Stimulated activated CD4-positive, alpha-beta T cell treated with anti-CD3 and anti-CD28 coated beads, Interleukin-1b, Interleukin-23, amount 100 ng/mL, for 1 hour (primary cell): ENCODE results near the gene GNA12.
"Not testable (repeated sequence)": the region's sequence is repeated elsewhere in the genome, so short reads cannot be mapped to it uniquely, and the experiment has no call there.

Experiments
- DNase-seq, 2 donors: peaks; one replicate each; pipeline ENCODE4 v3.0.0-alpha.2; 2020; ENCODE audit warnings: low read depth in 2 of 2

GNA12 gene

GRCh38 chr7:2751086-2751485 lies 93.0 kb downstream of the GNA12 start:
- DNase-seq = no peak

DNA sequence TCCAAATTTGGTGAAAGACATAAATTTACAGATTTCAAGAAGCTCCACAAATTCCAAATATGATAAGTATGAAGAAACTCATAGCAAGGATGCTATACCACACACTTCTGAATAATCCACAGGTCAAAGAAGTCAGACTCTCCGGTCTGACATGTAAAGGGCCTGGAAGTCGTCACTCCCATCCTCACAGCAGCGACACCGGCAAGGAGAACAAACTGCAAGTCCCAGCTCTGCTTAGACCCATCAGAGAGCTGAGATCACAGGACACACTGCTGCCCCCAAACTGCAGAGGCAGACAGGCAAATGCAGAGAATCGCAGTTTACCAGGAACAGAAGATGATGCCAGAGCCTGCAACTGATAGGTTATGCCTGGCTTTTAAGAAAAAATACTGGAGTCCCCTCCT lies 94.1 kb downstream of the GNA12 start:
- DNase-seq = no peak

GRCh38 chr7:2748684-2749083 lies 95.4 kb downstream of the GNA12 start:
- DNase-seq = not testable (repeated sequence)

DNA sequence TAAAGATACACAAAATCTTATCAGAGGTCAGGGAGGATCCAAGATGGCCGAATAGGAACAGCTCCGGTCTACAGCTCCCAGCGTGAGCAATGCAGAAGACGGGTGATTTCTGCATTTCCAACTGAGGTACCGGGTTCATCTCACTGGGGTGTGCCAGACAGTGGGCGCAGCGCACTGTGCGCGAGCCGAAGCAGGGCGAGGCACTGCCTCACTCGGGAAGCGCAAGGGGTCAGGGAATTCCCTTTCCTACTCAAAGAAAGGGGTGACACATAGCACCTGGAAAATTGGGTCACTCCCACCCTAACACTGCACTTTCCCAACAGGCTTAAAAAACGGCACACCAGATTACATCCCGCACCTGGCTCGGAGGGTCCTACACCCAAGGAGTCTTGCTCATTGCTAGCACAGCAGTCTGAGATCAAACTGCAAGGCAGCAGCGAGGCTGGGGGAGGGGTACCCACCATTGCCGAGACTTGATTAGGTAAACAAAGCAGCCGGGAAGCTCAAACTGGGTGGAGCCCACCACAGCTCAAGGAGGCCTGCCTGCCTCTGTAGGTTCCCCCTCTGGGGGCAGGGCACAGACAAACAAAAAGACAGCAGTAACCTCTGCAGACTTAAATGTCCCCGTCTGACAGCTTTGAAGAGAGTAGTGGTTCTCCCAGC lies 100.5 kb downstream of the GNA12 start:
- DNase-seq = not testable (repeated sequence)

- DNase-seq = no peak
Measured at GRCh38 chr7:2738766-2739549, 105.2 kb downstream of the GNA12 start.

DNA sequence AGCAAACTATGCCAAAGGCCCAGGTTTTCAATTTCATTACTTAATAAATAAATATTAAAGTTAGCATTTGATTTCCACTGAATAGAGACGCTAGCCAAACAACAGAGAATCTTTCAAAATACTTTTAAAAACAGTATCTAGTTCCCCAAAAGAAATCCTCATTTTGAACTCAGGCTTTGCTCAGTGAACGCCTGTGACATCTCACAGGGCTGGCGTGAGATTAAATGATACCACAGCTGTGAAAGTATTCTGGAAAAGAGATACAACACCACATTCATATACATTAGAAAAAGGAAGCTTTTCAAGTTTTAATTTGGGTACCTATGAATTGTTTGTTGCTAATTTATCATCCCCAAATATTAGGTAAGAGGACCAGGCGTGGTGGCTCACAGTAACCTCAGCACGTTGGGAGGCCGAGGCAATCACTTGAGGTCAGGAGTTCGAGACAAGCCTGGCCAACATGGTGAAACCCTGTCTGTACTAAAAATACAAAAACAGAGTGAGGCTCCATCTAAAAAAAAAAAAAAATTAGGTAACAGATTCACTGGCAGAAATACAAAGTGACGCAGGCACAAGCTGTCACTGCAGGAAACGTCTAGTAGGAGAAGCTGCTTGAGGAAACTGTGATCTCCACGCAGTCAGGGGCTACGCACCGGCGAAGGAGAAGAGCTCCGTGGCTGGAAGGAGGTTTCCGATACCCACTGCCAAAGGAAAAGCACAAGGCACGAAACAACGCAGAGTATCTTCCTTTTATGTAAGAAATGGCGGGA lies 106.2 kb downstream of the GNA12 start:
- DNase-seq = no peak

GRCh38 chr7:2737005-2737743 lies 106.9 kb downstream of the GNA12 start:
- not testable (repeated sequence) for DNase-seq

- DNase-seq = no peak
Measured at GRCh38 chr7:2736411-2736914, 107.6 kb downstream of the GNA12 start.

- no peak for DNase-seq
Measured at GRCh38 chr7:2735744-2736143, 108.4 kb downstream of the GNA12 start.

GRCh38 chr7:2734751-2735571 lies 109.1 kb downstream of the GNA12 start:
- DNase-seq = no peak

GRCh38 chr7:2734084-2734686 lies 109.9 kb downstream of the GNA12 start:
- no peak for DNase-seq

- DNase-seq = no peak
Measured at GRCh38 chr7:2732959-2733584, 111.0 kb downstream of the GNA12 start.

DNA sequence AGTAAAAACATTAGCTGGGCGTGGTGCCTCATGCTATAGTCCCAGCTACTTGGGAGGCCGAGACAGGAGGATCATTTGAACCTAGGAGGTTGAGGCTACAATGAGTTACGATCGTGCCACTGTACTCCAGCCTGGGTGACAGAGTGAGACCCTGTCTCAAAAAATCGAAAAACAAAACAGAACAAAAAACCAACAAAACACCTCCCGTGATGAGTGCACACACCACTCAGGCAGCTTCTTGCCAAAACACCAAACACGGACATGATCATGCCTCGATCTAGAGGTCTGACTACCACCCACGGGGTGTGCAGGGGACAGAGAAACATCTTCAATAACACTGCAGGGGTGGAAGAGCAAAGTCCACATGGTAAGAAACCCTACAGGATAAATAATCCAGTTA lies 111.7 kb downstream of the GNA12 start:
- no peak for DNase-seq

- DNase-seq = no peak
Measured at GRCh38 chr7:2730846-2731770, 113.0 kb downstream of the GNA12 start.

DNA sequence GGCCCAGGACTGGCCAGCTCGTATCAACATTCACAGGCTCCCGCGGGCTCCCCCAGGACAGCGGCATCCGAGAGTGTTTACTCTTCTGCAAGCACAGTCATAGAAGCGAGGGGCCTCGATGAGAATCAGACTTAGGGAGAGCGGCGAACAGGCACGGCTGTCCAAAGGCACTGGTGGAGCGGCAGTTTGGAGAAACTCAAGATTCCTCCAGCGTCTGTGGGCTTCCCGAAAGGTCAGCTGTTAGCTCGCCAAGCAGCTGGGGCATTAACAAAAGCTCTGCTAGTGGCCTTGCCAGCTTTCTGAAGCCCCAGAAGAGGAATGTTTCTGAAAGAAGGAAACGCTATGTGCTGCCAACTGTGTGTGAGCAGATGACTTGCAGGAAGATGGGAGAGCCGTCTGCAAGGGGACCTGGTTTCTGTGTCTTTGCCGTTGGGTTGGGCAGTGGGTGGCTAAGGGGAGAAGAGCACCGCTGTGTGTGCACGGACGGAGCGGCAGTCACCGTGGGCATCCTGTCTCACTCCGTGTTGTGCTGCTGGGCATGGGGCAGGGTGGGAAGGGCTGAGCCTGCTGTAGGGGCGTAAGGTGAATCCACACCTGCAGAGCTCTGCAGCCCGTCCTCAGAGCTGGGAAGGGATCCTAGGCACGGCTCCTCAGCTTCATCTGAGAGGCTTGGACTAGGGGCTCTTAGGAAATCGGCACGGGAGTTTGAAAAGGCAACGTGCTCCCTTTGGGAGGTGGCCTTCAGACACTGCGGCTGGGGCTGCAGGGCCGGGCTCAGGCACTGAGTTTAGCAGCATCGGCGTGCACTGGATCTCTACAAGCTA lies 114.0 kb downstream of the GNA12 start:
- DNase-seq = no peak

GRCh38 chr7:2729031-2729892 lies 114.8 kb downstream of the GNA12 start:
- DNase-seq = no peak
